GM21360 (cell line): ENCODE data around the gene SLX1B.
A peak's percentile ranks its signal among the peaks of the same experiment; 100 is the strongest.
"Not testable (repeated sequence)": the region's sequence is repeated elsewhere in the genome, so short reads cannot be mapped to it uniquely, and the experiment has no call there.

Experiments
- ATAC-seq: cut with Tn5 transposase; IDR thresholded peaks from one replicate; pipeline ENCODE4 v1.9.1; 2021; ENCODE audit warnings: mild to moderate bottlenecking, moderate library complexity; ENCODE audit not compliant: unreplicated experiment

SLX1B gene

GRCh38 chr16:29454269-29454668, at the start of gene SLX1B, which contains the start of gene BOLA2:
Gene SLX1B (plus strand): TSS chr16:29454533.
Gene BOLA2 (minus strand): TSS chr16:29454351. CDS start chr16:29454253, 98 bp downstream.
- ATAC-seq, result peak; percentile 81

GRCh38 chr16:29405249-29405648, 49.1 kb upstream of the SLX1B start:
- ATAC-seq, result not testable (repeated sequence)

DNA sequence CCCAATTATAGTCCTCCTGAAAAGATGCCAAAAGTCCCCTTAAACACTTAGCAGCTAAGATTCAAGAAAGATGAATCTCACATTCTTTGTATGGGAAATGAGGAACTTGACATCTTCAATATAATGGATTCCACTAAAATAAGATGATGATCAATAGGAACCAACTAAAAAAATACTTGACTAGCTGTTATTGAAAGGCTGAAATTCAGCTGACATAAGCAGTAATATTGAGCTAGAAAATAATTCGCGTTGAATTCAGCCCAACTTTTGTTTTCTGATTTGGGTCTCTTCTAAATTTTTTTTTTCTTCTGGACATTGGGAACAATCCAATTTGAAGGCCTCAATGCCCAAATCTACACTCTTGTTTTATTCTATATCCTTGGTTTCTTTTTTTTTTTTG, 30.7 kb upstream of the SLX1B start:
- not testable (repeated sequence) for ATAC-seq

DNA sequence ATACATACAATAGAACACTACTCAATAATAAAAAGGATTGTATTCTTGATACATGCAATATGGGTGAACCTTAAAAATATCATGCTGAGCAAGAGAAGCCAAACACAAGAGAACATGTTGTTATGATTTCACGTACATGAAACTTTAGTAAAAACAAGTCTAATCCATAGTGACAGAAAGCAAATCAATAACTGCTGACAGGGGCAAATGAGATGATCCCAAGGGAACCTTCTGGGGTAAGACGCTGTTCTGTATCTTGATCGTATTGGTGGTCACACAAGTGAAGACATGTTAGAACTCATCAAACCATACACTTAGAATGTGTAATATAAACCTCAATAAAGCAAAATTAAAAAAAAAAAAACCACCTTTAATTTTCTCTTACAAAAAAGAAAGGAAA, 28.9 kb upstream of the SLX1B start:
- not testable (repeated sequence) for ATAC-seq

- ATAC-seq, result peak; percentile 11
Observed at GRCh38 chr16:29453754-29454153, 579 bp upstream of the SLX1B start.

DNA sequence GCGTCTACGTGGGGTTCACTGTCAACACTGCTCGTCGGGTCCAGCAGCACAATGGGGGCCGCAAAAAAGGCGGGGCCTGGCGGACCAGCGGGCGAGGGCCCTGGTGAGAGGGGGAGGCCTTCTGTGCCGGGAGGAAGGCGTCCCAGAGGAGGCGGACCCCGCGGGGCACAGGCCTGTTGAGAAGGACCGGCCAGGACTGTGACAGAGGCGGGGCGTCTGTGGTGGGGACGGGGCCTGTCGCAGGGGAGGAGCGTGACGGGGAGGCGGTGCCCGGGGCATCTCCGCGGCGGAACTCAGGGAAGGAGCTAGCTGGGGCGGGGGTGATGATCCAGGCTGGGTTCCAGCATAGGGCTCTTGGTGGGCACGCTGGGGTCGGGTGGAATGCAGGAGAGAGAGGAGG, 495 bp downstream of the SLX1B start:
- peak; percentile 38 for ATAC-seq

DNA sequence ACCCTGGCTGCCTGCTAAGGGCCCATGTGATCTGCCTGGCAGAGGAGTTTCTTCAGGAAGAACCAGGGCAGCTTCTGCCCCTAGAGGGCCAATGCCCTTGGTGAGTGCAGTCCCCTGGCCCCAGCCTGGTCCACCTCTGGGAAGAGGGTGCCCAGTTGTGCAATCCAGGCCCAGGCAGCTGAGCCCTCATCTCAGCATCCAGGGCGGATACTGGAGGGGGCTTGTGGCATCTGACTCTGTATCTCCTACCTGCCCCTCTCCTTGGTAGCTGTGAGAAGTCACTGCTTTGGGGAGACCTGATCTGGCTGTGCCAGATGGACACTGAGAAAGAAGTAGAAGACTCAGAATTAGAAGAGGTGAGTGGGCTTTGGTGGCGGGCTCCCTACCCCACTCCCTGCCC, 3.3 kb downstream of the SLX1B start:
- ATAC-seq, result not testable (repeated sequence)

DNA sequence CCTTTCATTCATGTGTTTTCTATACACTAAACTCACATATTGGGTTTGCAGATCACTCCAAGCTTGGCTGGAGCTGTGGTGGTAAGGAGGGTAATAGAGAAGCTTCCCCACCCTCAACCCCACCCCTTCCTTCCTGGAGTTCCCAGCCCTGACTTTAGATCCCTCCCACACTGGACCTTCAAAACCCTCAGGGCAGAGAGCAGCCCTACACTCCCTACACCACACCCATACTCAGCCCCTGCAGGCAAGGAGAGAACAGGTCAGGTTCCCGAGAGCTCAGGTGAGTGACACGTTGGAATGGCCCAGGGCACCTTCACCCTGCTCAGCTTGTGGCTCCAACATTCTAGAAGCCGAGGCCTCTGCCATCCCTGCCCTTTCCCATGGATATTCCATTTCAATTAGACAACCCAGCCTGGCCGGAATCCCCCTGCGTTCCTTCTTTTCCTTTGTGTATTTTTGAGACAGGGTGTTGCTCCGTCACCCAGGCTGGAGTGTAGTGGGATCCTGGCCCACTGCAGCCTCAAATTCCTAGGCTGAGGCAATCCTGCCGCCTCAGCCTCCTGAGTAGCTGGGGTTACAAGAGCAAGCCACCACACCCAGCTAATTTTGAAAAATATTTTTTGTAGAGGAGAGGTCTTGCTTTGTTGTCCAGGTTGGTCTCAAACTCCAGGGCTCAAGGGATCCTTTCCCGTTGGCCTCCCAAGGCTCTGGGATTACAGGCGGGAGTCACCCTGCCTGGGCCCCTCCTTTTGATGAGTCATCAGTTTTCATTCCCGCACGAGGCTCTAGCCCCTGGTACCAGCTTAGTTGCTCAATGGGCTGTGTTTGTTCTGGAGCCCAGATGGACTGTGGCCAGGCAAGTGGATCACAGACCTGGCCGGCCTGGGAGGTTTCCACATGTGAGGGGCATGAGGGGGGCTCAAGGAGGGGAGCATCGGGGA, 5.6 kb downstream of the SLX1B start, which contains the start of gene SULT1A4:
SULT1A4 (plus strand) TSS at position 208 of the 941 bp plus-strand sequence. CDS start 1,473 bp downstream, outside the sequence.
- ATAC-seq, result not testable (repeated sequence)

GRCh38 chr16:29460647-29461030, 6.3 kb downstream of the SLX1B start:
- ATAC-seq, result not testable (repeated sequence)

GRCh38 chr16:29465985-29466824, 11.9 kb downstream of the SLX1B start:
- not testable (repeated sequence) for ATAC-seq

- ATAC-seq, result not testable (repeated sequence)
Observed at GRCh38 chr16:29466904-29467303, 12.6 kb downstream of the SLX1B start.

GRCh38 chr16:29467654-29468366, 13.5 kb downstream of the SLX1B start:
- ATAC-seq, result not testable (repeated sequence)

- not testable (repeated sequence) for ATAC-seq
Observed at GRCh38 chr16:29469660-29470059, 15.3 kb downstream of the SLX1B start.

GRCh38 chr16:29472065-29472464, 17.7 kb downstream of the SLX1B start:
- not testable (repeated sequence) for ATAC-seq

- ATAC-seq, result not testable (repeated sequence)
Observed at GRCh38 chr16:29482276-29482675, 27.9 kb downstream of the SLX1B start.

GRCh38 chr16:29506308-29506707, 52.0 kb downstream of the SLX1B start, which contains the start of gene NPIPB12:
Gene NPIPB12 (minus strand): TSS chr16:29506408.
- not testable (repeated sequence) for ATAC-seq
